SK-N-SH treated with all-trans-retinoic acid at 6 μM for 48 hours (cell line): Measurements from ENCODE around the gene HLA-DPB1.

Experiments used
- ISL1 ChIP-seq: fragments of 250-450 bp; sonication (Bioruptor Pico); IDR thresholded peaks from 2 replicates; pipeline ENCODE4 v2.1.2; 2022; ENCODE audit warnings: mild to moderate bottlenecking, moderate library complexity
- OSR1 ChIP-seq: fragments of 250-450 bp; sonication (Bioruptor Pico); IDR thresholded peaks from 2 replicates; pipeline ENCODE4 v1.8.0; 2022; ENCODE audit warnings: moderate library complexity, mild to moderate bottlenecking, inconsistent platforms
- PPARA ChIP-seq: fragments of 250-450 bp; sonication (Bioruptor Pico); IDR thresholded peaks from 2 replicates; pipeline ENCODE4 v1.5.0; 2020; ENCODE audit warnings: mild to moderate bottlenecking, borderline replicate concordance
- RARB ChIP-seq: fragments of 250-450 bp; sonication (Bioruptor Pico); IDR thresholded peaks from 2 replicates; pipeline ENCODE4 v1.8.0; 2021; ENCODE audit warnings: mild to moderate bottlenecking, moderate library complexity
- SNAI2 ChIP-seq: fragments of 250-450 bp; sonication (Bioruptor Pico); IDR thresholded peaks from 2 replicates; pipeline ENCODE4 v1.5.0; 2020; ENCODE audit warnings: mild to moderate bottlenecking, moderate library complexity
- TCF4 ChIP-seq: fragments of 250-450 bp; sonication (Bioruptor Pico); IDR thresholded peaks from 2 replicates; pipeline ENCODE4 v1.8.0; 2021; ENCODE audit warnings: mild to moderate bottlenecking, moderate library complexity, borderline replicate concordance
- ZFP30 ChIP-seq: fragments of 450-650 bp; formaldehyde crosslinking; IDR thresholded peaks from 2 replicates; pipeline ENCODE4 v1.5.0; 2022; ENCODE audit warnings: mild to moderate bottlenecking, moderate library complexity
- ZNF565 ChIP-seq: fragments of 450-650 bp; formaldehyde crosslinking; conservative IDR thresholded peaks from 2 replicates; pipeline ENCODE4 v1.5.0; 2020; ENCODE audit warnings: low read depth, mild to moderate bottlenecking, moderate library complexity
- ZNF70 ChIP-seq: fragments of 450-650 bp; formaldehyde crosslinking; IDR thresholded peaks from 2 replicates; pipeline ENCODE4 v1.5.0; 2020; ENCODE audit warnings: mild to moderate bottlenecking, moderate library complexity
- ZNF8 ChIP-seq: fragments of 450-650 bp; formaldehyde crosslinking; IDR thresholded peaks from 2 replicates; pipeline ENCODE4 v1.5.0; 2020; ENCODE audit warnings: mild to moderate bottlenecking, moderate library complexity
- TF ChIP-seq, protein P1 (sequence below): fragments of 250-450 bp; sonication (Bioruptor Pico); IDR thresholded peaks from 2 replicates; pipeline ENCODE4 v1.8.0; 2021; ENCODE audit warnings: low read depth, mild to moderate bottlenecking, moderate library complexity, borderline replicate concordance
- TF ChIP-seq, protein P2 (sequence below): fragments of 250-450 bp; sonication (Bioruptor Pico); IDR thresholded peaks from 2 replicates; pipeline ENCODE4 v1.5.1; 2021; ENCODE audit warnings: mild to moderate bottlenecking, moderate library complexity
- TF ChIP-seq, protein P3 (sequence below): fragments of 250-450 bp; sonication (Bioruptor Pico); IDR thresholded peaks from 2 replicates; pipeline ENCODE4 v1.8.0; 2020; ENCODE audit warnings: mild to moderate bottlenecking, moderate library complexity, borderline replicate concordance
- TF ChIP-seq, protein P4 (sequence below): fragments of 250-450 bp; sonication (Bioruptor Pico); IDR thresholded peaks from 2 replicates; pipeline ENCODE4 v1.5.1; 2020; ENCODE audit warnings: low read depth, mild to moderate bottlenecking, moderate library complexity

DNA sequence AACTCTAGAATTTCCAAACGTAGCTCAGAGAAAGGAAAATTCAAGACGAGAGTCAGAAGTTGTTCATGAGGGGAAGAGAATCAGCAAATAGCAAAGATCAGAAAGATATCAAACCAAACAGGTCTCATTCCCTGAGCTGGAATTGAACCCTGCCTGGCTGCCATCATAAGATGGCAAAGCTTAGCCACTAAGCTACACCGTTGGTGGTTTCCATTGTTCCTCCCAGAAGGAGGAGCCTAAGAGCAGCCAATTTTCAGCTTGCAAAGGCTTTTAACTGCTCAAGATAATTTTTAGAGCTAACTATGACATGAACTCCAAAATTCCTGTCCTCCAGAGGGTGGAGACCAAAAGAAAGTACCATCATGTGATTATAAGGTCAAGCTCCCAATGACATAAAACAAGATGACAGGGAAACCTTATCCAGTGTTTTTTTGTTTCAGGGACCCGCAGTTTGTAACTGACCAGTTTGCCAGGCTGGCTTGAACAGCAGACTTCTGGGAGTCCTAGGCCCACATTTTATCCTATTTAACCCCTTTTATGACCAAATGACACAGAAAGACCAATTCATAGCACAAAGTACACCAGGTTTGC lies 60.6 kb downstream of the HLA-DPB1 start:
- TF ChIP-seq, protein P1, sequence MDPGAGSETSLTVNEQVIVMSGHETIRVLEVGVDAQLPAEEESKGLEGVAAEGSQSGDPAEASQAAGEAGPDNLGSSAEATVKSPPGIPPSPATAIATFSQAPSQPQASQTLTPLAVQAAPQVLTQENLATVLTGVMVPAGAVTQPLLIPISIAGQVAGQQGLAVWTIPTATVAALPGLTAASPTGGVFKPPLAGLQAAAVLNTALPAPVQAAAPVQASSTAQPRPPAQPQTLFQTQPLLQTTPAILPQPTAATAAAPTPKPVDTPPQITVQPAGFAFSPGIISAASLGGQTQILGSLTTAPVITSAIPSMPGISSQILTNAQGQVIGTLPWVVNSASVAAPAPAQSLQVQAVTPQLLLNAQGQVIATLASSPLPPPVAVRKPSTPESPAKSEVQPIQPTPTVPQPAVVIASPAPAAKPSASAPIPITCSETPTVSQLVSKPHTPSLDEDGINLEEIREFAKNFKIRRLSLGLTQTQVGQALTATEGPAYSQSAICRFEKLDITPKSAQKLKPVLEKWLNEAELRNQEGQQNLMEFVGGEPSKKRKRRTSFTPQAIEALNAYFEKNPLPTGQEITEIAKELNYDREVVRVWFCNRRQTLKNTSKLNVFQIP, result no peak
- TF ChIP-seq, protein P2, sequence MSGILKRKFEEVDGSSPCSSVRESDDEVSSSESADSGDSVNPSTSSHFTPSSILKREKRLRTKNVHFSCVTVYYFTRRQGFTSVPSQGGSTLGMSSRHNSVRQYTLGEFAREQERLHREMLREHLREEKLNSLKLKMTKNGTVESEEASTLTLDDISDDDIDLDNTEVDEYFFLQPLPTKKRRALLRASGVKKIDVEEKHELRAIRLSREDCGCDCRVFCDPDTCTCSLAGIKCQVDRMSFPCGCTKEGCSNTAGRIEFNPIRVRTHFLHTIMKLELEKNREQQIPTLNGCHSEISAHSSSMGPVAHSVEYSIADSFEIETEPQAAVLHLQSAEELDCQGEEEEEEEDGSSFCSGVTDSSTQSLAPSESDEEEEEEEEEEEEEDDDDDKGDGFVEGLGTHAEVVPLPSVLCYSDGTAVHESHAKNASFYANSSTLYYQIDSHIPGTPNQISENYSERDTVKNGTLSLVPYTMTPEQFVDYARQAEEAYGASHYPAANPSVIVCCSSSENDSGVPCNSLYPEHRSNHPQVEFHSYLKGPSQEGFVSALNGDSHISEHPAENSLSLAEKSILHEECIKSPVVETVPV (CRISPR knock-in tag), result no peak
- TF ChIP-seq, protein P3, sequence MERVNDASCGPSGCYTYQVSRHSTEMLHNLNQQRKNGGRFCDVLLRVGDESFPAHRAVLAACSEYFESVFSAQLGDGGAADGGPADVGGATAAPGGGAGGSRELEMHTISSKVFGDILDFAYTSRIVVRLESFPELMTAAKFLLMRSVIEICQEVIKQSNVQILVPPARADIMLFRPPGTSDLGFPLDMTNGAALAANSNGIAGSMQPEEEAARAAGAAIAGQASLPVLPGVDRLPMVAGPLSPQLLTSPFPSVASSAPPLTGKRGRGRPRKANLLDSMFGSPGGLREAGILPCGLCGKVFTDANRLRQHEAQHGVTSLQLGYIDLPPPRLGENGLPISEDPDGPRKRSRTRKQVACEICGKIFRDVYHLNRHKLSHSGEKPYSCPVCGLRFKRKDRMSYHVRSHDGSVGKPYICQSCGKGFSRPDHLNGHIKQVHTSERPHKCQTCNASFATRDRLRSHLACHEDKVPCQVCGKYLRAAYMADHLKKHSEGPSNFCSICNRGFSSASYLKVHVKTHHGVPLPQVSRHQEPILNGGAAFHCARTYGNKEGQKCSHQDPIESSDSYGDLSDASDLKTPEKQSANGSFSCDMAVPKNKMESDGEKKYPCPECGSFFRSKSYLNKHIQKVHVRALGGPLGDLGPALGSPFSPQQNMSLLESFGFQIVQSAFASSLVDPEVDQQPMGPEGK (CRISPR knock-in tag), result no peak
- TF ChIP-seq ZNF70, result no peak
- TF ChIP-seq RARB (CRISPR knock-in tag), result no peak
- TF ChIP-seq, protein P4, sequence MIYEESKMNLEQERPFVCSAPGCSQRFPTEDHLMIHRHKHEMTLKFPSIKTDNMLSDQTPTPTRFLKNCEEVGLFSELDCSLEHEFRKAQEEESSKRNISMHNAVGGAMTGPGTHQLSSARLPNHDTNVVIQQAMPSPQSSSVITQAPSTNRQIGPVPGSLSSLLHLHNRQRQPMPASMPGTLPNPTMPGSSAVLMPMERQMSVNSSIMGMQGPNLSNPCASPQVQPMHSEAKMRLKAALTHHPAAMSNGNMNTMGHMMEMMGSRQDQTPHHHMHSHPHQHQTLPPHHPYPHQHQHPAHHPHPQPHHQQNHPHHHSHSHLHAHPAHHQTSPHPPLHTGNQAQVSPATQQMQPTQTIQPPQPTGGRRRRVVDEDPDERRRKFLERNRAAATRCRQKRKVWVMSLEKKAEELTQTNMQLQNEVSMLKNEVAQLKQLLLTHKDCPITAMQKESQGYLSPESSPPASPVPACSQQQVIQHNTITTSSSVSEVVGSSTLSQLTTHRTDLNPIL (CRISPR knock-in tag), result no peak
- TF ChIP-seq ZNF8, result no peak
- no peak for TF ChIP-seq TCF4
- TF ChIP-seq ISL1, result no peak
- no peak for TF ChIP-seq OSR1 (CRISPR knock-in tag)
- no peak for TF ChIP-seq ZNF565 (CRISPR knock-in tag)
- no peak for TF ChIP-seq PPARA (CRISPR knock-in tag)
- no peak for TF ChIP-seq ZFP30
- TF ChIP-seq SNAI2 (CRISPR knock-in tag), result no peak
